NCI-H2081 treated with DMSO at 0.1 percent for 48 hours (cell line): ENCODE data around the gene UBQLNL.

Experiments used
- DNase-seq: peaks from one replicate; lab custom pipeline; 2025; lab: John Stamatoyannopoulos, UW

Gene UBQLNL

GRCh38 chr11:5516599-5516998 lies at the start of gene UBQLNL:
UBQLNL (minus strand) TSS chr11:5516699; CDS start chr11:5516441, 258 bp downstream.
- no peak for DNase-seq

GRCh38 chr11:5564259-5565019 lies 47.9 kb upstream of the UBQLNL start:
- no peak for DNase-seq

GRCh38 chr11:5557751-5558150 lies 41.3 kb upstream of the UBQLNL start:
- no peak for DNase-seq

GRCh38 chr11:5556596-5557188 lies 40.2 kb upstream of the UBQLNL start:
- DNase-seq: no peak

- no peak for DNase-seq
Measured at GRCh38 chr11:5553343-5553742, 36.8 kb upstream of the UBQLNL start.

GRCh38 chr11:5550440-5551095 lies 34.1 kb upstream of the UBQLNL start:
- DNase-seq: no peak

- DNase-seq: no peak
Measured at GRCh38 chr11:5548440-5548839, 31.9 kb upstream of the UBQLNL start, which contains the start of gene OR52H1. OR52H1 (minus strand) TSS chr11:5548540; CDS start chr11:5545505, 3,035 bp downstream.

- DNase-seq: no peak
Measured at GRCh38 chr11:5547982-5548381, 31.5 kb upstream of the UBQLNL start.

- DNase-seq: no peak
Measured at GRCh38 chr11:5546457-5546856, 30.0 kb upstream of the UBQLNL start.

- no peak for DNase-seq
Measured at GRCh38 chr11:5541427-5541826, 24.9 kb upstream of the UBQLNL start.

- DNase-seq: no peak
Measured at GRCh38 chr11:5536482-5536881, 20.0 kb upstream of the UBQLNL start.

- no peak for DNase-seq
Measured at GRCh38 chr11:5534046-5534445, 17.5 kb upstream of the UBQLNL start.

GRCh38 chr11:5531053-5531831 lies 14.7 kb upstream of the UBQLNL start:
- no peak for DNase-seq

GRCh38 chr11:5528495-5528894 lies 12.0 kb upstream of the UBQLNL start:
- no peak for DNase-seq

GRCh38 chr11:5527716-5528115 lies 11.2 kb upstream of the UBQLNL start:
- no peak for DNase-seq

GRCh38 chr11:5524756-5525155 lies 8.3 kb upstream of the UBQLNL start:
- DNase-seq: no peak

GRCh38 chr11:5522308-5522707 lies 5.8 kb upstream of the UBQLNL start:
- no peak for DNase-seq

GRCh38 chr11:5521540-5521939 lies 5.0 kb upstream of the UBQLNL start:
- no peak for DNase-seq

- DNase-seq: no peak
Measured at GRCh38 chr11:5514841-5515240, 1.7 kb downstream of the UBQLNL start.

- DNase-seq: no peak
Measured at GRCh38 chr11:5509803-5510202, 6.7 kb downstream of the UBQLNL start, which contains the start of gene UBQLN3. UBQLN3 (minus strand) TSS chr11:5509957; CDS start chr11:5509558, 399 bp downstream.

- DNase-seq: no peak
Measured at GRCh38 chr11:5508605-5509004, 7.9 kb downstream of the UBQLNL start.

- DNase-seq: no peak
Measured at GRCh38 chr11:5507933-5508305, 8.6 kb downstream of the UBQLNL start.
